Osteoblast (primary cell): ENCODE measurements around the gene PRKAR2B. TPM values are rescaled to one million over a fixed set of nuclear protein-coding genes. Genes with fewer than 3 reads are reported as not detected.

Experiments used
- DNase-seq: peaks from one replicate; pipeline ENCODE4 v3.0.0; 2011; ENCODE audit warnings: low spot score, mixed read lengths; ENCODE audit not compliant: insufficient read length; ENCODE audit errors: missing footprints
- H2AFZ ChIP-seq: 2 replicates; pipeline ENCODE4 v1.6.0; 2011; ENCODE audit warnings: mild to moderate bottlenecking, low read length
- H3K27ac ChIP-seq: 2 replicates; pipeline ENCODE4 v1.5.1; 2011; ENCODE audit warnings: mild to moderate bottlenecking, low read depth, low read length, moderate library complexity
- H3K27me3 ChIP-seq: 2 replicates; pipeline ENCODE4 v1.6.0; 2012; ENCODE audit warnings: mild to moderate bottlenecking, control low read depth, inconsistent platforms, low read length, moderate library complexity; ENCODE audit not compliant: insufficient read depth
- H3K36me3 ChIP-seq: 2 replicates; pipeline ENCODE4 v1.5.1; 2011; ENCODE audit warnings: mild to moderate bottlenecking, low read length, control low read depth, moderate library complexity; ENCODE audit not compliant: insufficient read depth
- H3K4me1 ChIP-seq: 2 replicates; pipeline ENCODE4 v1.5.1; 2011; ENCODE audit warnings: mild to moderate bottlenecking, low read length, control low read depth, moderate library complexity; ENCODE audit not compliant: insufficient read depth
- H3K4me2 ChIP-seq: 2 replicates; pipeline ENCODE4 v1.6.0; 2011; ENCODE audit warnings: mild to moderate bottlenecking, low read length; ENCODE audit not compliant: insufficient read depth
- H3K4me3 ChIP-seq: fragments of 200-600 bp; sonication (generic); 3 replicates; pipeline ENCODE4 v1.5.1; 2012; ENCODE audit warnings: mild to moderate bottlenecking, low read length, inconsistent platforms; ENCODE audit not compliant: insufficient read depth
- H3K79me2 ChIP-seq: 2 replicates; pipeline ENCODE4 v1.6.0; 2012; ENCODE audit warnings: mild to moderate bottlenecking, low read length, control low read depth, inconsistent platforms; ENCODE audit not compliant: insufficient read depth
- H3K9me3 ChIP-seq: 2 replicates; pipeline ENCODE4 v1.5.1; 2011; ENCODE audit warnings: low read depth, low read length, control low read depth
- H4K20me1 ChIP-seq: 2 replicates; pipeline ENCODE4 v1.6.0; 2012; ENCODE audit warnings: mild to moderate bottlenecking, low read length, control low read depth; ENCODE audit not compliant: insufficient read depth
- CTCF ChIP-seq: IDR thresholded peaks from 2 replicates; pipeline ENCODE4 v1.5.1; 2011; ENCODE audit warnings: mild to moderate bottlenecking, low read depth, low read length, moderate library complexity; ENCODE audit errors: extremely low read depth
- total RNA-seq: library from RNA; depleted of rRNA; stranded (reverse); fragments of >200 nt; gene quantifications from 2 replicates; pipeline ENCODE4 v1.2.3, GENCODE V29; 2012

PRKAR2B gene
- total RNA-seq, 1 donor: 2.5 TPM

- H2AFZ ChIP-seq: peak within 1 kb of the TSS; percentile 79
- H3K27me3 ChIP-seq: no peaks in the 10 kb centered on the region
- H3K36me3 ChIP-seq: no peaks in the 10 kb centered on the region
- no peak for TF ChIP-seq CTCF
- peaks cover 18% of the 10 kb centered on the region for H3K4me1 ChIP-seq
- peaks cover 25% of the 10 kb centered on the region for H4K20me1 ChIP-seq
- H3K4me3 ChIP-seq: peak within 1 kb of the TSS; percentile 88
- H3K9me3 ChIP-seq: no peaks in the 10 kb centered on the region
- peak; percentile 97 for DNase-seq
- peak within 1 kb of the TSS; percentile 100 for H3K4me2 ChIP-seq
- H3K27ac ChIP-seq: peak within 1 kb of the TSS; percentile 99
- H3K79me2 ChIP-seq: peaks cover 35% of the 10 kb centered on the region
Observed at GRCh38 chr7:107168233-107169119, 124.0 kb downstream of the PRKAR2B start, which contains the start of gene HBP1. TSS of gene HBP1 (plus strand) at chr7:107169003. CDS start at chr7:107179894, 10,891 bp downstream.

GRCh38 chr7:107169120-107170050, 124.9 kb downstream of the PRKAR2B start:
- peaks cover 34% of the 10 kb centered on the region for H4K20me1 ChIP-seq
- H3K9me3 ChIP-seq: no peaks in the 10 kb centered on the region
- peaks cover 18% of the 10 kb centered on the region for H3K4me1 ChIP-seq
- peak overlapping the region; percentile 82 for H3K4me2 ChIP-seq
- peak overlapping the region; percentile 88 for H3K4me3 ChIP-seq
- peaks cover 44% of the 10 kb centered on the region for H3K79me2 ChIP-seq
- H3K27me3 ChIP-seq: no peaks in the 10 kb centered on the region
- peak overlapping the region; percentile 64 for H2AFZ ChIP-seq
- TF ChIP-seq CTCF: no peak
- DNase-seq: peak; percentile 95
- peak overlapping the region; percentile 74 for H3K27ac ChIP-seq
- H3K36me3 ChIP-seq: no peaks in the 10 kb centered on the region

GRCh38 chr7:107170051-107170915, 125.8 kb downstream of the PRKAR2B start:
- H3K79me2 ChIP-seq: peaks cover 53% of the 10 kb centered on the region
- no peaks in the 10 kb centered on the region for H3K36me3 ChIP-seq
- H3K4me3 ChIP-seq: peak overlapping the region; percentile 88
- H3K4me1 ChIP-seq: peaks cover 18% of the 10 kb centered on the region
- H3K27me3 ChIP-seq: no peaks in the 10 kb centered on the region
- no peak for TF ChIP-seq CTCF
- H4K20me1 ChIP-seq: peaks cover 36% of the 10 kb centered on the region
- H3K27ac ChIP-seq: peak overlapping the region; percentile 74
- peak overlapping the region; percentile 27 for H2AFZ ChIP-seq
- DNase-seq: peak; percentile 36
- H3K4me2 ChIP-seq: peak overlapping the region; percentile 82
- H3K9me3 ChIP-seq: no peaks in the 10 kb centered on the region
